Adrenal gland (tissue), 12 donors: ENCODE data around the gene ARPP21. TPM values are rescaled to one million over a fixed set of nuclear protein-coding genes. Genes with fewer than 3 reads are reported as not detected.

Source experiments
- DNase-seq, 7 donors: peaks; one replicate each; pipeline ENCODE4 v3.0.0-alpha.2; 2019 to 2020
- H3K27ac ChIP-seq, 5 donors: fragments of 200-600 bp; sonication (generic) in 4 of 5; 1 replicate in 3 of 5; 2 replicates in 2 of 5; pipeline versions ENCODE4 v1.5.1 to v1.8.0; 2016 to 2020; ENCODE audit warnings: mild to moderate bottlenecking in 1 of 5
- H3K27me3 ChIP-seq: fragments of 200-600 bp; 2 replicates; pipeline ENCODE4 v1.8.0; 2021
- H3K36me3 ChIP-seq, 2 donors: fragments of 200-600 bp; replicated peaks in 1 of 2; 1 replicate in 1 of 2; 2 replicates in 1 of 2; pipeline versions ENCODE4 v1.5.1 to v1.8.0; 2018 to 2022
- H3K4me1 ChIP-seq, 2 donors: fragments of 200-600 bp; replicated peaks in 1 of 2; 1 replicate in 1 of 2; 2 replicates in 1 of 2; pipeline versions ENCODE4 v1.5.1 to v1.8.0; 2018 to 2021
- H3K4me3 ChIP-seq, 4 donors: fragments of 200-600 bp; sonication (generic) in 3 of 4; one replicate each; pipeline ENCODE4 v1.5.1; 2016 to 2018
- H3K9me3 ChIP-seq, 3 donors: fragments of 200-600 bp; sonication (generic) in 1 of 3; replicated peaks in 1 of 3; 1 replicate in 2 of 3; 2 replicates in 1 of 3; pipeline versions ENCODE4 v1.5.1 to v1.8.0; 2016 to 2021
- POLR2A ChIP-seq, 2 donors: fragments of 450-650 bp; IDR thresholded peaks; one replicate each; pipeline ENCODE4 v1.6.1; 2017; ENCODE audit warnings: antibody characterized with exemption in 2 of 2, mild to moderate bottlenecking in 2 of 2, moderate library complexity in 1 of 2
- WGBS, 4 donors: extraction: QIAGEN DNeasy Blood & Tissue Kit in 2 of 4; methylation state at CpG; one replicate each; pipeline versions ENCODE4 v1.1.5 to v1.1.7; 2013 to 2017; 5-methylcytosine and 5-hydroxymethylcytosine counted together
- intact Hi-C, 2 donors: fragments of 100-400 bp; cut with DNase I; formaldehyde crosslinking; loops; one replicate each; pipeline versions ENCODE4 v1.14.1 to v1.15.0; 2022 to 2023
- polyA plus RNA-seq, 3 donors: library from polyadenylated mRNA; stranded (reverse); fragments of 200-250 nt in 2 of 3; fragments of 350-450 nt in 1 of 3; fragmentation: Illumina TruSeq in 1 of 3; extraction: RNeasy Lipid Tissue Mini Kit (QIAGEN cat#74804) in 1 of 3; gene quantifications; one replicate each; pipeline ENCODE4 v1.2.3, GENCODE V29; 2013 to 2014
- total RNA-seq, 9 donors: library from RNA; depleted of rRNA in 4 of 9; stranded (reverse); fragments of >200 nt in 4 of 9; fragments of 120-200 nt in 1 of 9; fragmentation: NEBNext Ultra II Directional in 1 of 9; extraction: Animal tissue kit (Norgen Biotek cat#: 25700) in 1 of 9; gene quantifications; one replicate each; pipeline versions ENCODE4 v1.1.0 to v1.2.4, GENCODE V29; 2013 to 2023
- TF ChIP-seq, protein P1 (sequence below), 6 experiments: fragments of 450-650 bp in 4 of 6; fragments of 200-600 bp in 2 of 6; sonication (generic) in 1 of 6; IDR thresholded peaks; 1 replicate in 5 of 6; 2 replicates in 1 of 6; pipeline versions ENCODE4 v1.5.1 to v1.8.0; 2016 to 2021; ENCODE audit warnings: antibody characterized with exemption in 6 of 6, mild to moderate bottlenecking in 2 of 6, moderate library complexity in 1 of 6
- donor health status: healthy with polysubstance abuse.
- donor health status: Bipolar disorder and iron deficiency.
- donor health status: DM: yes; HTN: yes; CAD: no.
- donor health status: DM: no; HTN: no; CAD: no.
- donor health status: DM: no; HTN: no; CAD: no.
- donor health status: DM: yes; HTN: yes; CAD: no.

Gene ARPP21
- total and polyA plus RNA-seq, 12 donors: 0.32 to 0.79 (median 0.72) TPM; not detected in 9

DNA sequence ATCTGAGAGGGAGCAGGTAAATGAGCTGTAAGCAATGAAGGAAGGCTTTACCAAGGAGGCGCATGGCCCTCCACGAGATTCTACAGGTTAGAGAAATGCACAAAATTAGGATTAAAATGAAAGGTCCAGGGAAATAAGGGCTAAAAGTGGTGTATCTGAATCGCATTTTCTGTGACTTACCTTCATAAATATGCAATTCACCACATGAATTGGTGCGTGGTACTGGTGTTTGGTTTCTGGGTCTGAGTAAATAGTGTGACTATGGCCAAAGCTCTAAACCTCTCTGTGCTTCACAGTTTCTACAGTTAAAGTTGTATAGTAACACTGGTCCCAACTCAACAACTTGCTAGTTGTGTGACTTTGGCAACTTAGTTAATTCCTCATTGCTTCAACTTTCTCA is 8.1 kb downstream of the ARPP21 start:
- intact Hi-C loops: no loop called here
- Histone ChIP-seq H3K4me1 (no peaks in the 10 kb centered on the region), H3K9me3 (no peaks in the 10 kb centered on the region), H3K27ac (no peak overlapping the region), H3K36me3 (no peaks in the 10 kb centered on the region), H3K27me3 (no peaks in the 10 kb centered on the region), H3K4me3 (no peak overlapping the region)
- DNase-seq: no peak
- TF ChIP-seq, protein P1, sequence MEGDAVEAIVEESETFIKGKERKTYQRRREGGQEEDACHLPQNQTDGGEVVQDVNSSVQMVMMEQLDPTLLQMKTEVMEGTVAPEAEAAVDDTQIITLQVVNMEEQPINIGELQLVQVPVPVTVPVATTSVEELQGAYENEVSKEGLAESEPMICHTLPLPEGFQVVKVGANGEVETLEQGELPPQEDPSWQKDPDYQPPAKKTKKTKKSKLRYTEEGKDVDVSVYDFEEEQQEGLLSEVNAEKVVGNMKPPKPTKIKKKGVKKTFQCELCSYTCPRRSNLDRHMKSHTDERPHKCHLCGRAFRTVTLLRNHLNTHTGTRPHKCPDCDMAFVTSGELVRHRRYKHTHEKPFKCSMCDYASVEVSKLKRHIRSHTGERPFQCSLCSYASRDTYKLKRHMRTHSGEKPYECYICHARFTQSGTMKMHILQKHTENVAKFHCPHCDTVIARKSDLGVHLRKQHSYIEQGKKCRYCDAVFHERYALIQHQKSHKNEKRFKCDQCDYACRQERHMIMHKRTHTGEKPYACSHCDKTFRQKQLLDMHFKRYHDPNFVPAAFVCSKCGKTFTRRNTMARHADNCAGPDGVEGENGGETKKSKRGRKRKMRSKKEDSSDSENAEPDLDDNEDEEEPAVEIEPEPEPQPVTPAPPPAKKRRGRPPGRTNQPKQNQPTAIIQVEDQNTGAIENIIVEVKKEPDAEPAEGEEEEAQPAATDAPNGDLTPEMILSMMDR (IDR thresholded peaks at IDR 0.05): no peak
- TF ChIP-seq POLR2A (IDR thresholded peaks at IDR 0.05): no peak
- WGBS, 4 donors: 78 to 92% (median 89%) methylated on average over 4 of the region's 4 CpGs

DNA sequence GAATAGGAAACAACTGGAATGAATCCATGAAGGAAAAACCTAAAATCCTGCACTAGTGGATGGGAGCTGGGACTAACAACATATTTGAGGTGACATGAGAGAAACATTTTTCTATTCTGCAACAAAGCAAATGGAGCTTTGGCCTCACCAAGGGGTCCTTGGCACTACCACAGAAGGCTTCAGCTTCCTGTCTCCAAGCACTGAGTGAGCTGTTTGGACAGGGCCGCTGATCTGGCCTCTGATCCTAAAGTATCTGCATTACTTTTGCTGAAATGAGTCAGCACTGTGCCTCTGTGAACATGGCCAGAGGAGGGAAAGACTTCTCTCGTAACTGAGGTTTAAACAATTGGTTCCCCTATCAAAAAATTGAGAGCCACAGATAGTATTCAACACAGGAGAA is 9.0 kb downstream of the ARPP21 start:
- no peak for DNase-seq
- no peak overlapping the region for H3K27ac ChIP-seq
- TF ChIP-seq, protein P1 (IDR thresholded peaks at IDR 0.05): no peak
- no peak for TF ChIP-seq POLR2A (IDR thresholded peaks at IDR 0.05)
- intact Hi-C loops: no loop called here
- 59 to 73% (median 65%) methylated on average over 2 of the region's 2 CpGs for WGBS, 4 donors
- H3K27me3 ChIP-seq: no peaks in the 10 kb centered on the region
- no peaks in the 10 kb centered on the region for H3K4me1 ChIP-seq
- H3K9me3 ChIP-seq: no peaks in the 10 kb centered on the region
- H3K4me3 ChIP-seq: no peak overlapping the region
- no peaks in the 10 kb centered on the region for H3K36me3 ChIP-seq

DNA sequence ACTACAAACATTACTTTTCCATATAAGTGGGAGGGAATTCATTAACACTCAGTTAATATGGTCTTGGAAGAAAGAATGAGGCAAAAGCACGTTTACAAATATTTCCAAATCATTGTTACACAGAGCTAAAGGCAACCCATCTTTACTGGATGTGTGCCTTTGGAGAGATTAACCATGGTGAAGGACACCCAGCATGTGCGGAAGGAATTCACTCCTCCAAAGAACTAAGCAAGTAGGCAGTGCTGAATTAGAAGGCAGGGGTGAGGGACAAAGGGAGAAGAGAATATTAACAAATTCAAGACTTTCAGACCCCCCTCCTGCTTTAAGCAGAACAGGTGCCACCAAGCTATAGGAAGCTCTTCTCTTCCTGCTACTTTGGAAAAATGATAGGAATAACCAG is 10.1 kb downstream of the ARPP21 start:
- Histone ChIP-seq H3K27ac (no peak overlapping the region), H3K9me3 (no peaks in the 10 kb centered on the region), H3K4me3 (no peak overlapping the region), H3K27me3 (no peaks in the 10 kb centered on the region), H3K36me3 (no peaks in the 10 kb centered on the region), H3K4me1 (no peaks in the 10 kb centered on the region)
- TF ChIP-seq, protein P1 (IDR thresholded peaks at IDR 0.05): no peak
- intact Hi-C loops: no loop called here
- WGBS, 4 donors: 68 to 84% (median 74%) methylated on average over 2 of the region's 2 CpGs
- no peak for DNase-seq

DNA sequence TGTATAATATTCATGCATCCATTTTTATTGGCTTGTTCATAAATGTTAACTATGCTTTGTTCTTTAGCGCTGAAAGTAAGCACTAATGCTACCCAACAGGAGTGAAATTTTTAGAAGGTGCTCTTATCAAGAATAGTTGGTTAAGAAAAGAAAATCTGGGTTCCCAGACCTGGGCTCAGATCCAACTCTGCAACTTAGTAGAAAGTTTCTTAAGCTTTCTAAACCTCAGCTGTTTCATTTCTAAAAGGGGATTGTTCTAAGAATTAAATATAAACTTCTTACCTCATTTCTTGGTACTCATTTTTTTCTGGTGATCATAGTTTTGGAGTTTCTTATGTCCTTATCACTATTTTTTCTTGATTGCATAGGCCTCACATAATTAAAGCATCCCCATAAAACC is 12.1 kb downstream of the ARPP21 start:
- TF ChIP-seq, protein P1 (IDR thresholded peaks at IDR 0.05): no peak
- TF ChIP-seq POLR2A (IDR thresholded peaks at IDR 0.05): no peak
- H3K9me3 ChIP-seq: no peaks in the 10 kb centered on the region
- no peak for DNase-seq
- H3K27me3 ChIP-seq: no peaks in the 10 kb centered on the region
- no peaks in the 10 kb centered on the region for H3K4me1 ChIP-seq
- H3K4me3 ChIP-seq: no peak overlapping the region
- no peak overlapping the region for H3K27ac ChIP-seq
- intact Hi-C loops: no loop called here
- H3K36me3 ChIP-seq: no peaks in the 10 kb centered on the region
- WGBS, 4 donors: 91 to 95% (median 93%) methylated on average over 1 of the region's 1 CpG
